IPS-15b (cell line): ENCODE measurements around the gene CPED1.

Source experiments
- H3K27me3 ChIP-seq: one replicate; pipeline ENCODE4 v1.6.1; 2013; ENCODE audit warnings: low read length; ENCODE audit not compliant: control insufficient read depth, insufficient read depth
- H3K36me3 ChIP-seq: one replicate; pipeline ENCODE4 v1.6.1; 2013; ENCODE audit warnings: low read length; ENCODE audit not compliant: control insufficient read depth, insufficient read depth
- H3K4me1 ChIP-seq: one replicate; pipeline ENCODE4 v1.6.1; 2013; ENCODE audit warnings: mild to moderate bottlenecking, low read length; ENCODE audit not compliant: control insufficient read depth, insufficient read depth
- H3K4me3 ChIP-seq: one replicate; pipeline ENCODE4 v1.5.1; 2013; ENCODE audit warnings: low read depth, low read length
- H3K9ac ChIP-seq: one replicate; pipeline ENCODE4 v1.6.1; 2013; ENCODE audit warnings: low read depth, mild to moderate bottlenecking, low read length
- H3K9me3 ChIP-seq: one replicate; pipeline ENCODE4 v1.6.1; 2013; ENCODE audit warnings: mild to moderate bottlenecking, low read length; ENCODE audit not compliant: control insufficient read depth, insufficient read depth

The CPED1 gene

DNA sequence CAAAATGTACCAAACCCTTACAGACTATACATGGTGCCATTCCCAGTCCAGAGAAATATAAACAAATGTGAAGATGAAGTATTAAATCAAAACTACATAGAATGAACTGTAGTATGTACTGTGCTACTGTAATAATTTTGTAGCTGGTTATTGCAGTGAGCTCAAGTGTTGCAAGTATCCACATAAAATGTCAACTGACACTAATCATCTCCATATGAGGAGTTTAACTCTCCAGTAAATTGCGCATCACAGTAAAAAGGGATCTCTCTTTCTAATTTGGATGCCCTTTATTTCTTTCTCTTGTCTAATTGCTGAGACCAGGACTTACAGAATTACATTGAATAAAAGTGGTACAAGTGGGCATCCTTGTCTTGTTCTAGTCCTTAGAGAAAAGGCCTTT lies 165.5 kb downstream of the CPED1 start:
- no peak overlapping the region for H3K4me3 ChIP-seq
- H3K9ac ChIP-seq = no peak overlapping the region
- no peaks in the 10 kb centered on the region for H3K9me3 ChIP-seq
- H3K27me3 ChIP-seq = no peaks in the 10 kb centered on the region
- no peaks in the 10 kb centered on the region for H3K36me3 ChIP-seq
- H3K4me1 ChIP-seq = no peaks in the 10 kb centered on the region

DNA sequence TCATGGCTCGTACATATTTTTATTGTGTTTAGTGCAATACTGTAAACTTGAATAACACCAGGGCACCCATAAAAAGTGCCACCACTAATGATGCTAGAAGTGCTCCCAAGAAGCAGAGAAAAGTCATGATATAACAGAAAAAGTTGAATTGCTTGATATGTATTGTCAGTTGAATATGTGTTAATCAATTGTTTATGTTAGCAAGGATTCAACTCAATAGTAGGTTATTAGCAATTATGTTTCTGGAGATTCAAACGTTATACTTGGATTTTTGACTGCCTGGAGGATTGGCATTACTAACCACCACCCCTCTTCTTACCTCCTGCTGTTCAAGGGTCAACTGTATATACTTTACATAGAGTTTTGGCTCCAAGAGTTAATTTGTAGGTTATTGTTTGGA lies 168.3 kb downstream of the CPED1 start:
- H3K27me3 ChIP-seq = no peaks in the 10 kb centered on the region
- no peaks in the 10 kb centered on the region for H3K36me3 ChIP-seq
- no peak overlapping the region for H3K9ac ChIP-seq
- H3K9me3 ChIP-seq = no peaks in the 10 kb centered on the region
- no peak overlapping the region for H3K4me3 ChIP-seq
- H3K4me1 ChIP-seq = no peaks in the 10 kb centered on the region

DNA sequence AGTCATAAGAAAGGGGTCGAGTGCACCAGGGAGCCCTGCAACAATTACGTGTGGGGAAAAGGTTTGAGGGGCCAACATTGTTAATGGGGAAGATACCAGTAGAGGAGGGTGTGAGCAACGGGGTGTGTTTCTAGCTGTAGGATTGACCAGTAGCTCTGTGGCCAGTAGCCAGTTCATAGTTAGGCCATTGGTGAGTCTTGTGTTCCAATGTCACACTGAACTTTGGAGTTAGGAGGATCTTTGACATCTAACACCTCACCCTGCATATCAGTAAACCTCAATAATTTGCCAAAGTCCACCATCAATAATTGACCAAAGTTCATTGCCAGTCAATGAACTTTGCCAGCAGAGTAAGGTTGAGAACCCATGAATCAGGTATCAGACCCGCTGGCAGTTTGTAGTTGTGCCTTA lies 168.8 kb downstream of the CPED1 start:
- Histone ChIP-seq H3K4me1 (no peaks in the 10 kb centered on the region), H3K36me3 (no peaks in the 10 kb centered on the region), H3K9me3 (no peaks in the 10 kb centered on the region), H3K9ac (no peak overlapping the region), H3K27me3 (no peaks in the 10 kb centered on the region), H3K4me3 (no peak overlapping the region)

DNA sequence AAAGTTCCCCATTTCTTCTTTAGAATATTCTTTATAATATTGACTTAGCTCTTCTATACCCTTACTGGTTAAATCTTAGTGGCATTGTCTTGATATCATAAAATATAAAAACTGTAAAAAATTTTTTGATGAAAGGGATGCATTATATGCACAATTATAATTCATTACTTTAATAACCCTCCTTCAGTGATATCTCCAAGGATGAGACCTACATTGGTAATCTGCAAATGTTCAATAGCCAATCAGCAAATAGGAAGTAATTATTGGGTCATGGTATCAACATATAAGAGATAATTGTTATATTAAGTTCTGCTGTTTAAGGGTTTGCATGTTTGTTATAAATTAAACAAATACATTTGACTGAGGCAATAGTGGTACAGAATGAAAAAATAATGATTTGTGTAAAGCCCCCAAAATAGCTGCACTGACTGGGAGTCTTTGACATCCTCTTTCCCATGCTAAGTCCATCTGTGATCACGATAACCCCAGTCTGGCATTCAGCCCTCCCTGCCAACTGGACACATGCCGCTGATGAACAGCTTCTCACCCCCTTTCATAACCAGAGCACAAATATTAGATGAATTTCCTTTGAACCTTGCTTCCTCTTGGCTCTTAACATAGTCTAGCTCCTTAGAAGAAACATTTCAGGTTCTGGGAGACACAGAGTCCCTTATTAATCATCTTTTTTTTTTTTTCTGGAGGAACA lies 169.5 kb downstream of the CPED1 start:
- H3K27me3 ChIP-seq = no peaks in the 10 kb centered on the region
- H3K4me3 ChIP-seq = no peak overlapping the region
- no peaks in the 10 kb centered on the region for H3K4me1 ChIP-seq
- no peaks in the 10 kb centered on the region for H3K36me3 ChIP-seq
- no peak overlapping the region for H3K9ac ChIP-seq
- no peaks in the 10 kb centered on the region for H3K9me3 ChIP-seq

DNA sequence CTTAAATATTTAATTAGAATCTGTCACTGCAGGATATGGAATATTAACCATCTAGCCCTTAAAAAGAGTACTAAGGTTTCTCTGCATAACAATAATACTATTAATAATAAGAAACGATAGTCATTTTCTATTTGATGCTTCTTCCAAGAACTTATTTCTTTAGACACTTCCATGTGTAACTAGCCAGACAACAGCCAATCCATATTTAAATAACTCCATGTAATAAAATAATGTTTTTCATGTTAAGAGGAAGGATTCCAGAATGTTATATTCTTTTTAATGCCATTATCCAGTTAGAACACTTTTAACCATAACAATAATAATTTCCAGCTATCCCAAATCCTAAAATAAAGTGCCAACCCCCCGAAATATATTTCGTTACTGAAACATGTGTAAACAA lies 170.2 kb downstream of the CPED1 start:
- Histone ChIP-seq H3K36me3 (no peaks in the 10 kb centered on the region), H3K4me3 (no peak overlapping the region), H3K27me3 (no peaks in the 10 kb centered on the region), H3K4me1 (no peaks in the 10 kb centered on the region), H3K9me3 (no peaks in the 10 kb centered on the region), H3K9ac (no peak overlapping the region)

DNA sequence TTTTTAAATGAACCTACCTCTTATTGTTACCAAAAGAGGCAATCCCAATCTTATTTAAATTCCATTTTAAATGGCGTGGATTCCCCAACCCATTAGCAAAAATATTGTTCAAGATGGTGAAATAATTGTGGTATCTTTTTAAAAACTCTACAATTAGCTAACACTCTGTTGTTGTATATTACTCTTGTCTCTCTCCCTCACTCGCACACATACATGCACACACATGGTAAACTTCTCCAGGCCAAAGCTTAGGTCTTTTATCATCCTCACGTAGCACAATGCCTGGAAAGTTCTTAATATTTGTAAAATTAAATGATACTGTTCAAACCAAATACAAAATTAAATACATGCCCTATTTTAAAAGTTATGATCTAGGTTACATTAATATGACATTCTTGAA lies 171.0 kb downstream of the CPED1 start:
- H3K4me1 ChIP-seq = no peaks in the 10 kb centered on the region
- no peak overlapping the region for H3K4me3 ChIP-seq
- no peaks in the 10 kb centered on the region for H3K36me3 ChIP-seq
- no peaks in the 10 kb centered on the region for H3K9me3 ChIP-seq
- no peaks in the 10 kb centered on the region for H3K27me3 ChIP-seq
- H3K9ac ChIP-seq = no peak overlapping the region

DNA sequence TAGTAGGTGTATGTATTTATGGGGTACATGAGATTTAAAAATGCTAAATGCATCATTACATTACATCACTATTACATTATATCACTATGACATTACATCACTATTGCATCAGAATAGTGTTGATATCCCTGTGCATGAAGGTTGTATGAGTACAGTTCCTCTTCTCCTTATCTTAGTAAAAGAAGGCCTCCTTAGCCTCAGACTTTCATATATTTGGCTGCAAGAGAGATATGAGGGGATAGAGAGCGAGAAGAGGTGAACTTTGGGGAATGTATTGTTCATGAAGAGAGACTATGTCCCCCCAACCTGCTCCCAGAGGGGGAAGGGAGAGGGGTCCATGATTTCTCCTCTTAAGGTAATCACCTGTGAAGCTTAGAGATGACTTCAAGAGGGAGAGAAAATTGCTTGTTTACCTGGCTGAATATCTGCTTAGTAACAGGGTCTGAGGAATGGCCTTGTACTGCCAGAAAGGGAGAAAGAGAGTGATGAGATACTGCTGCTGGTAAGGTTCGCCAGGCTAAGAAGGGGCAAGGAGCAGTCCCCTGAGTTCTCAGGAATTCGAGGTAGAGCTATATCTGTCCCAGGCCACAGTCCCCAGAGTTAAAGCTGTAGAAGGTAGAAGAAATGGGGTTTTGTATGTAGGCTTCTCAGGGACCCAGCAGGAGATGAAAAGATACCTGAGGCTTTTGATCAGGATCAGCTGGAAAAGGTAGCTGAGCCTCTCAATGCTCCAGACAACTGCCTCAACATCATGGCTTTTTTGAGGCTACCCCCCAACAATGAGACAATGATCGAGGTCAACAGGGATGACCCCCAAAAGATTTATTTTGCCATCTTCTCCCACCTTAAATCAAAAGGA lies 171.9 kb downstream of the CPED1 start:
- Histone ChIP-seq H3K27me3 (no peaks in the 10 kb centered on the region), H3K9ac (no peak overlapping the region), H3K4me1 (no peaks in the 10 kb centered on the region), H3K36me3 (no peaks in the 10 kb centered on the region), H3K9me3 (no peaks in the 10 kb centered on the region), H3K4me3 (no peak overlapping the region)

DNA sequence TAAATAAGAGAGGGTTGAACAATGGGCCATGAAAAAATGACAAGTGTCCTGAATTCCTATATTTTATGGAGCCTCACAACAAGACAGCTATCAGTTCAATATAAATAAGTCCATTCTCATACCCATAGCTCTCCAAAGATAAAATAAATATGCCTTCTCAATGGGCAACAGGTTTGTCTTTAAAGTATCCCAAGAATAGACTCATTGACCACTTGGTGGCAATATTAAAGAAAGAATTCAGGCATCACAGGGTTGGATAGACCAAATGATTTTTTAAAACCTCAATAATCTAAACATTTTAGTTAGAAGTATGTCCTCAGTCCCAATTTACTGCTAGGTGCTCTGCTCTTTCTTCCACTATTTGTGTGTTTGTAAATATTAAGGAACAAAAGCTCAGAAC lies 175.2 kb downstream of the CPED1 start:
- no peaks in the 10 kb centered on the region for H3K36me3 ChIP-seq

DNA sequence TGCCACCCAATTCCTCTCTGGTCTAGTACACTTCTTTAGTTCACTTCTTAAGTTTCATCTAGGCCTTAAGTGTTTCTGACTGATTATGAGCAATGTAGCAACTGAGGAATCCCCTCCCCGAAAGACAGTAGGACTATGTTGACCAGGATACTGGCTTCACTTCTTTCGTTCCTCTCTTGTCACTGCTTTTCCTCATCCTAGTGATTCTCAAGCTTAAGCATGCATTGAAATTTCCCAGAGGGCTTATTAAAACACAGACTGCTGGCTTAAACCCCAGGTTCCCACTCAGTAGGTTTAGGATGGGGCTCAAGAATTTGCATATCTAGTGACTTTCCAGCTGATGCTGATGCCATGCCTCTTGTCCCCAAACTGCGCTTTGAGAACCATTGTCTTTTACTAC lies 175.7 kb downstream of the CPED1 start:
- no peak overlapping the region for H3K9ac ChIP-seq

More for the DNA sequence above, 175.2 kb downstream of the CPED1 start:
- no peaks in the 10 kb centered on the region for H3K9me3 ChIP-seq
- no peak overlapping the region for H3K4me3 ChIP-seq
- H3K9ac ChIP-seq = no peak overlapping the region
- no peaks in the 10 kb centered on the region for H3K27me3 ChIP-seq
- H3K4me1 ChIP-seq = no peaks in the 10 kb centered on the region

DNA sequence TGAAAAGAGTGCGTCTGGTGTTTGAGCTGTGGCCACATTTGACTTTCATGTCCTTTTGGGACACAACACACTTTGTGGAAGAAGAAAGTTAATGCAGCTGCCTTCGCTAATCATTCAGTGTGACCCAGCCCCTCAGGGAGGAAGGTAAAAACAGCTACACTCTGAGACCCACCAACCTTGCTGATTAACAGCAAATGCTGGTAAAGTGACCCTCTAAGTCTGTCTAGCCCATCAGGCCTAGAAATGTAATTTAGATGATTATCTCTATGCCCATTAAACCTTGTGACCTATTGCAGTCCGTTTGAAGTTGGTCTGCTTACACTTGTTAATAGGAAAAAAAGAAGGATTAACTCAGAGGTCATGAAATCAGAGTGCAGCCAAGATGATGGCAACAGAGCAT lies 178.4 kb downstream of the CPED1 start:
- Histone ChIP-seq H3K4me3 (no peak overlapping the region), H3K4me1 (no peaks in the 10 kb centered on the region), H3K36me3 (no peaks in the 10 kb centered on the region), H3K9me3 (no peaks in the 10 kb centered on the region), H3K9ac (no peak overlapping the region), H3K27me3 (no peaks in the 10 kb centered on the region)

More for the DNA sequence above, 175.7 kb downstream of the CPED1 start:
- H3K4me3 ChIP-seq = no peak overlapping the region
- H3K36me3 ChIP-seq = no peaks in the 10 kb centered on the region
- H3K4me1 ChIP-seq = no peaks in the 10 kb centered on the region
- no peaks in the 10 kb centered on the region for H3K9me3 ChIP-seq
- H3K27me3 ChIP-seq = no peaks in the 10 kb centered on the region

DNA sequence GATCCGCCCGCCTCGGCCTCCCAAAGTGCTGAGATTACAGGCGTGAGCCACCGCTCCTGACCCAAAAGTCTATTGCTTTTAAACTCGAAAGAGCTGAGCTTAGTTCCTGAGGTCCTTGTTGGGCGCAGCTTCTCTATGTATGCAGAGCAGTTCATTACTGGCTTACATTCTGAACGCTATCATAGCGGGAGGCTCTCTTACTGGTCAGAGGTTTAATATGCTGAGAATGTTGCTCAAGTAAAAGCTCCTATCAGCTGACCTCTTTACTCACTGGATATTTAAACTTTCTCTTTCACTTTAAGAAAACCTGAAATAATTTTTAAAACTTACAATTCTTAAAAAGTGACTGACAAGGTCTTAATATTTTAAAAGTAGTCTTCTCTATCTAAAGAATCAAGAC lies 179.5 kb downstream of the CPED1 start:
- Histone ChIP-seq H3K4me3 (no peak overlapping the region), H3K9ac (no peak overlapping the region), H3K36me3 (no peaks in the 10 kb centered on the region), H3K27me3 (no peaks in the 10 kb centered on the region), H3K4me1 (no peaks in the 10 kb centered on the region), H3K9me3 (no peaks in the 10 kb centered on the region)

DNA sequence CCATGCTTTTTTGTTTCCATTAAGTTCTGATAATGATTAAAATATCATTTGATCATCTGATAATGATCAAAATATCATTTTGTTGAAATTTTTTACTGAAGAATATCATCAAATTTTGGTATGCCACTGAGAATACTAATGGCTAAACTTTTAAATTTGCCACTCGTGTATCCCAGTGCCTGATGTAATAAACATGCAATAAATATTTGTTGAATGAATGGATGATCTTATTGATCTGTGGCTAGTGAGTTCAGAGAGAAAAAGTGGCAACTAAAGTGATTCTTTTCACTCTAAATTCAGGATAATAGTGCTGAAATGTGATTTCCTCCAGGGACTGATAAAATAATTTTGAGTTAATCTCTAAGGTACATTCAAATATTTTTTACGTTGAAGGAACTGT lies 181.0 kb downstream of the CPED1 start:
- H3K27me3 ChIP-seq = no peaks in the 10 kb centered on the region
- H3K9ac ChIP-seq = no peak overlapping the region
- H3K9me3 ChIP-seq = no peaks in the 10 kb centered on the region
- H3K4me1 ChIP-seq = no peaks in the 10 kb centered on the region
- no peak overlapping the region for H3K4me3 ChIP-seq
- no peaks in the 10 kb centered on the region for H3K36me3 ChIP-seq
